A549 (cell line): ENCODE measurements around the gene LRPPRC. TPM values are rescaled to one million over a fixed set of nuclear protein-coding genes. Genes with fewer than 3 reads are reported as not detected.

Experiments used
- ATAC-seq, 2 experiments: fragments of 200-7000 bp in 1 of 2; fragments of >200 bp in 1 of 2; cut with Nextera tagmentation in 1 of 2; cut with Tn5 transposase in 1 of 2; 3 replicates each; pipeline versions ENCODE4 v1.8.0 to v1.9.1; 2018 to 2020; ENCODE audit warnings: mild to moderate bottlenecking in 1 of 2, moderate library complexity in 1 of 2
- CTCF ChIA-PET: fragments of 300-600 bp; sonication (Branson Sonifier 250); formaldehyde crosslinking; extraction: SDS; loops from one replicate; lab custom pipeline; 2021; ENCODE audit warnings: antibody characterized with exemption, inconsistent platforms; lab: Yijun Ruan, JAX
- POLR2A ChIA-PET: fragments of 350-600 bp; formaldehyde crosslinking; extraction: SDS; loops from one replicate; lab custom pipeline; 2021; ENCODE audit warnings: antibody characterized with exemption, inconsistent platforms; lab: Yijun Ruan, JAX
- DNase-seq, 2 experiments: peaks; one replicate each; pipeline versions ENCODE4 v3.0.0 to v3.0.0-alpha.2; 2011 to 2016; ENCODE audit warnings: low read depth in 1 of 2, low spot score in 1 of 2
- FAIRE-seq: peaks from 2 replicates; lab custom pipeline; 2011; peaks lifted over from hg19 to GRCh38; lab: Jason Lieb, UNC
- H3K27ac ChIP-seq, 2 experiments: fragments of >200 bp; sonication (Bioruptor Twin); formaldehyde crosslinking; 3 replicates each; pipeline ENCODE4 v1.5.1; 2016 to 2017
- H3K4me1 ChIP-seq: fragments of >200 bp; sonication (Bioruptor Twin); formaldehyde crosslinking; 3 replicates; pipeline ENCODE4 v1.6.1; 2016
- H3K4me2 ChIP-seq: fragments of >200 bp; sonication (Bioruptor Twin); formaldehyde crosslinking; 3 replicates; pipeline ENCODE4 v1.6.1; 2016
- H3K4me3 ChIP-seq: fragments of >200 bp; sonication (Bioruptor Twin); formaldehyde crosslinking; 3 replicates; pipeline ENCODE4 v1.5.1; 2016
- H3K9me3 ChIP-seq: fragments of >200 bp; sonication (Bioruptor Twin); formaldehyde crosslinking; 3 replicates; pipeline ENCODE4 v1.6.1; 2016
- BCL3 ChIP-seq: fragments of >200 bp; sonication (Bioruptor Twin); formaldehyde crosslinking; IDR thresholded peaks from 3 replicates; pipeline ENCODE4 v1.6.1; 2016
- BHLHE40 ChIP-seq: IDR thresholded peaks from 2 replicates; pipeline ENCODE4 v1.6.1; 2012; ENCODE audit warnings: low read depth, low read length, inconsistent platforms
- CEBPB ChIP-seq, 2 experiments: fragments of >200 bp in 1 of 2; sonication (Bioruptor Twin) in 1 of 2; formaldehyde crosslinking in 1 of 2; IDR thresholded peaks; 2 replicates each; pipeline ENCODE4 v1.6.1; 2012 to 2016
- CHD4 ChIP-seq: fragments of 200-600 bp; sonication (generic); IDR thresholded peaks from 2 replicates; pipeline ENCODE4 v1.6.1; 2016; ENCODE audit warnings: antibody characterized with exemption, mild to moderate bottlenecking, borderline replicate concordance
- CTCF ChIP-seq: fragments of >200 bp; sonication (Bioruptor Twin); formaldehyde crosslinking; IDR thresholded peaks from 3 replicates; pipeline ENCODE4 v1.5.1; 2016
- E2F6 ChIP-seq: IDR thresholded peaks from 2 replicates; pipeline ENCODE4 v1.6.1; 2012; ENCODE audit warnings: low read depth, borderline replicate concordance
- EHMT2 ChIP-seq: fragments of 200-600 bp; sonication (generic); IDR thresholded peaks from 2 replicates; pipeline ENCODE4 v1.6.1; 2016; ENCODE audit warnings: antibody characterized with exemption, low read depth, mild to moderate bottlenecking, moderate library complexity
- EP300 ChIP-seq, 2 experiments: fragments of >200 bp; sonication (Bioruptor Twin); formaldehyde crosslinking; IDR thresholded peaks; 2 replicates in 1 of 2; 3 replicates in 1 of 2; pipeline ENCODE4 v1.6.1; 2016 to 2017
- FOXS1 ChIP-seq: fragments of 250-450 bp; sonication (Bioruptor Pico); IDR thresholded peaks from 2 replicates; pipeline ENCODE4 v1.5.0; 2020; ENCODE audit warnings: mild to moderate bottlenecking, moderate library complexity
- GATA3 ChIP-seq: IDR thresholded peaks from 2 replicates; pipeline ENCODE4 v1.6.1; 2012; ENCODE audit warnings: borderline replicate concordance
- HDAC2 ChIP-seq: fragments of 200-600 bp; sonication (generic); IDR thresholded peaks from 2 replicates; pipeline ENCODE4 v1.6.1; 2016
- HES2 ChIP-seq: fragments of >200 bp; sonication (Bioruptor Twin); formaldehyde crosslinking; IDR thresholded peaks from 2 replicates; pipeline ENCODE4 v1.6.1; 2016
- HMGXB4 ChIP-seq: fragments of 250-450 bp; sonication (Bioruptor Pico); IDR thresholded peaks from 2 replicates; pipeline ENCODE4 v1.5.0; 2021; ENCODE audit warnings: mild to moderate bottlenecking, moderate library complexity, borderline replicate concordance
- HOXB5 ChIP-seq: fragments of 250-450 bp; sonication (Bioruptor Pico); IDR thresholded peaks from 2 replicates; pipeline ENCODE4 v1.5.0; 2020; ENCODE audit warnings: mild to moderate bottlenecking, moderate library complexity
- JUNB ChIP-seq: fragments of >200 bp; sonication (Bioruptor Twin); formaldehyde crosslinking; IDR thresholded peaks from 2 replicates; pipeline ENCODE4 v1.6.1; 2016
- KDM5A ChIP-seq: fragments of 200-600 bp; sonication (generic); IDR thresholded peaks from 2 replicates; pipeline ENCODE4 v1.6.1; 2016; ENCODE audit warnings: antibody characterized with exemption, mild to moderate bottlenecking
- MAX ChIP-seq: IDR thresholded peaks from 2 replicates; pipeline ENCODE4 v1.6.1; 2012
- MAZ ChIP-seq: fragments of 150-350 bp; IDR thresholded peaks from 2 replicates; pipeline ENCODE4 v1.6.1; 2014; ENCODE audit warnings: antibody characterized with exemption, low read depth, low read length, borderline replicate concordance
- NPAS2 ChIP-seq: fragments of 250-450 bp; sonication (Bioruptor Pico); IDR thresholded peaks from 2 replicates; pipeline ENCODE4 v1.8.0; 2022; ENCODE audit warnings: mild to moderate bottlenecking, moderate library complexity, borderline replicate concordance
- PHF8 ChIP-seq: fragments of 200-600 bp; sonication (generic); IDR thresholded peaks from 2 replicates; pipeline ENCODE4 v1.6.1; 2016; ENCODE audit warnings: low read depth, mild to moderate bottlenecking, antibody characterized with exemption, moderate library complexity, borderline replicate concordance
- POLR2A ChIP-seq: IDR thresholded peaks from 2 replicates; pipeline ENCODE4 v1.6.1; 2012; ENCODE audit warnings: mild to moderate bottlenecking, low read length
- POLR2AphosphoS2 ChIP-seq: conservative IDR thresholded peaks from 2 replicates; pipeline ENCODE4 v1.6.1; 2012; ENCODE audit warnings: low read length, improper control_type of control experiment, inconsistent platforms
- REST ChIP-seq: fragments of 200-600 bp; sonication (generic); IDR thresholded peaks from 2 replicates; pipeline ENCODE4 v1.6.1; 2016; ENCODE audit warnings: antibody characterized with exemption, mild to moderate bottlenecking, moderate library complexity
- SREBF2 ChIP-seq: fragments of 450-650 bp; IDR thresholded peaks from 2 replicates; pipeline ENCODE4 v1.6.1; 2014; ENCODE audit warnings: mild to moderate bottlenecking, moderate library complexity
- USF2 ChIP-seq: fragments of 450-650 bp; IDR thresholded peaks from 2 replicates; pipeline ENCODE4 v1.6.1; 2014; ENCODE audit warnings: antibody characterized with exemption
- ZNF302 ChIP-seq: fragments of 250-450 bp; sonication (Bioruptor Pico); IDR thresholded peaks from 2 replicates; pipeline ENCODE4 v1.9.0; 2021; ENCODE audit warnings: inconsistent platforms, mild to moderate bottlenecking, moderate library complexity
- ZSCAN20 ChIP-seq: fragments of 250-450 bp; sonication (Bioruptor Pico); IDR thresholded peaks from 2 replicates; pipeline ENCODE4 v1.8.0; 2022; ENCODE audit warnings: mild to moderate bottlenecking, moderate library complexity
- WGBS: methylation state at CpG from one replicate; pipeline ENCODE4 v1.1.6; 2017; ENCODE audit errors: missing lambda C conversion rate; 5-methylcytosine and 5-hydroxymethylcytosine counted together
- polyA plus RNA-seq, 4 experiments: library from polyadenylated mRNA; depleted of rRNA in 3 of 4; stranded (reverse); fragments of >200 nt; fragmentation: RNase III in 1 of 4; extraction: RNeasy Plus Mini Kit Qiagen cat#74134 plus additional on column Dnase treatment in 1 of 4; gene quantifications; 2 replicates in 3 of 4; 3 replicates in 1 of 4; pipeline ENCODE4 v1.2.3, GENCODE V29; 2011 to 2017

The LRPPRC gene
- polyA plus RNA-seq, 2 of the 4 experiments (the other 2 are of a cell fraction): 84.6 to 269 TPM

- CTCF ChIA-PET: interaction anchor here (0.9 to 1.8 kb wide), 5 partner anchors 11 to 276 kb away, joined by 3 to 5 read pairs (median 4); no protein-coding TSS in a partner anchor
- ATAC-seq (no peak), FAIRE-seq (no peak)
Observed at GRCh38 chr2:43880952-43881351, 114.8 kb downstream of the LRPPRC start.

GRCh38 chr2:43880471-43880870 lies 115.3 kb downstream of the LRPPRC start:
- Histone ChIP-seq H3K27ac (no peak overlapping the region), H3K4me1 (peaks cover 16% of the 10 kb centered on the region), H3K4me2 (no peak overlapping the region), H3K4me3 (no peak overlapping the region), H3K9me3 (no peaks in the 10 kb centered on the region)
- FAIRE-seq (no peak), DNase-seq (no peak), ATAC-seq (no peak)
- ChIA-PET POLR2A (no interaction called here), CTCF (interaction anchor here (0.9 to 1.2 kb wide), 3 partner anchors 12 to 275 kb away, joined by 3 to 4 read pairs (median 3); no protein-coding TSS in a partner anchor)
- 81% methylated on average over 9 of the region's 9 CpGs for WGBS
- TF ChIP-seq REST (no peak), CHD4 (no peak), PHF8 (no peak), USF2 (no peak), ZSCAN20 (no peak), EP300 (IDR thresholded peaks at IDR 0.05) (no peak), HES2 (no peak), BHLHE40 (no peak), FOXS1 (CRISPR knock-in tag) (no peak), MAZ (no peak), MAX (no peak), SREBF2 (no peak), KDM5A (no peak), ZNF302 (CRISPR knock-in tag) (no peak), CTCF (no peak)

More at GRCh38 chr2:43880952-43881351, 114.8 kb downstream of the LRPPRC start:
- H3K27ac ChIP-seq: no peak overlapping the region
- peaks cover 16% of the 10 kb centered on the region for H3K4me1 ChIP-seq
- no peaks in the 10 kb centered on the region for H3K9me3 ChIP-seq
- 93% methylated on average over 5 of the region's 5 CpGs for WGBS
- no peak overlapping the region for H3K4me3 ChIP-seq
- H3K4me2 ChIP-seq: no peak overlapping the region
- TF ChIP-seq NPAS2 (no peak), POLR2A (no peak), CEBPB (IDR thresholded peaks at IDR 0.05) (no peak), GATA3 (no peak), EHMT2 (no peak), SREBF2 (no peak), FOXS1 (CRISPR knock-in tag) (no peak), HMGXB4 (CRISPR knock-in tag) (no peak), HDAC2 (no peak), POLR2AphosphoS2 (no peak), KDM5A (no peak), HOXB5 (CRISPR knock-in tag) (no peak), BCL3 (no peak), JUNB (no peak), E2F6 (no peak)
- POLR2A ChIA-PET: no interaction called here
- no peak for DNase-seq
